Epithelial cell of alveolus of lung (primary cell): ENCODE results near the gene PATE2. TPM values are rescaled to one million over a fixed set of nuclear protein-coding genes. Genes with fewer than 3 reads are reported as not detected.

Source experiments
- total RNA-seq: library from RNA; depleted of rRNA; stranded (reverse); fragments of >200 nt; gene quantifications from 2 replicates; pipeline ENCODE4 v1.2.1, GENCODE V29; 2015

The PATE2 gene
- total RNA-seq: not detected in 2 replicates

DNA sequence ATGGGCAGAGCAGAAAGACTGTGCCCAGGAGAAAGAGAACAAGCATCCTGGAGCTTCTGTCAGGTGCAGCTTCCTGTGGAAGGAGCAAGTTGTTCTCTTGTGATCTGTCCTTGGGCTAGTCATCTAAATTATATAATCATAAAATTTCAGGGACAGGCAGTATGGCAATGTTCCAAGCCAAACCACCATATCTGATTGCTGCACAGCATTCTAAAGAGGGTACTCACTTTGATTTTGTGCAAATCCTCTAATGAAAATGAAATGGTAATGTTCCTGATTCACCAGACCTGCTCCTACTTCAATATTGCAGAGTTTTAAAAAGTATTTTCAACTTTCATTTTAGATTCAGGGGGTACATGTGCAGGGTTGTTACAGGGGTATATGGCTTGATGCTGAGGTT lies at the start of gene PATE2:
TSS of gene PATE2 (minus strand) at position 101 of the 400 bp plus-strand sequence. CDS start at position 46, 55 bp downstream.

DNA sequence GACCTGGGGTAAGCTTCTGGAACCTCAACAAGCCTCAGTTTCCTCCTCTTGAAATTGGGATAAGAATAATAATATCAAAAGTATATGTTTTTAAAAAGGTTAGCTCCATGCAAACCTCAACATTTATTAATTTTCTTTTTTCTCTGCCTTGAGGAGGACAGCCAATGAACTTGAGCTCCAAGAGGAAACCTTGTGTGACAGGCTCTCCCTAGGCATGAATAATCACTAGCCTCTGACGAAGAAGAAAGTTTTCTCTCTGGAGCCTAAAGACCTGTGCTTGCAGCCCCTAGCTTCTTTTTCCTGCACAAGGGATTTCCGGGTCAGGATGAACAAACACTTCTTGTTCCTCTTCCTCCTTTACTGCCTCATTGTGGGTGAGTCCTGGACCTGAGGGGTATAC lies 9.2 kb upstream of the PATE2 start, which contains the start of gene PATE3:
TSS of gene PATE3 (plus strand) at position 301 of the 400 bp plus-strand sequence. CDS start at position 326, 25 bp downstream.

DNA sequence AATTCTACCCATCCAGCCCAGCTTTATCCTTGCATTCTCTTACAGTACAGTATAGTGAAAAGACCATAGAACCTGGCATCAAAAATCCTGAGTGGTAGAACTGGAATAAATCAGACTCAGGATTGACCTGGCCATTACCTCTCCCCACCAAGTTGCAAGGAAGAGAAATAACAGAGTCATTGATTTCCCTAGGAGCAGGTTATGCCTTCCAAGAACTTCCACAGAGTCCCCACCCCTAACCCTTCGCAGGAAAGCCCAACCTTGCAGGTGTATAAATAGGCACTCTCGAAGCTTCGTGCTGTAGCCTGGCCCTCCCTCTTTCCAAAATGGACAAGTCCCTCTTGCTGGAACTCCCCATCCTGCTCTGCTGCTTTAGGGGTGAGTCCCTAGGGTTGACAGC lies 32.6 kb downstream of the PATE2 start, which contains the start of gene PATE1:
TSS of gene PATE1 (plus strand) at position 301 of the 400 bp plus-strand sequence. CDS start at position 327, 26 bp downstream.

Other genes with a start within 250 kb of the PATE2 start
- gene EI24, start 209.4 kb downstream of the PATE2 start, total RNA-seq: 93.3 and 107 TPM in 2 replicates
- gene STT3A, start 186.0 kb downstream of the PATE2 start, total RNA-seq: 78.6 and 248 TPM in 2 replicates
- gene CHEK1, start 153.7 kb downstream of the PATE2 start, total RNA-seq: 18.8 and 26.2 TPM in 2 replicates
- not detected in 2 replicates for gene ACRV1, start 98.0 kb downstream of the PATE2 start, total RNA-seq
- not detected in 2 replicates for gene PATE1, start 32.5 kb downstream of the PATE2 start, total RNA-seq
- gene PATE3, start 9.3 kb upstream of the PATE2 start, total RNA-seq: not detected in 2 replicates
- not detected in 2 replicates for gene PATE4, start 54.5 kb upstream of the PATE2 start, total RNA-seq
- 4.4 and 8.3 TPM in 2 replicates for gene HYLS1, start 108.8 kb upstream of the PATE2 start, total RNA-seq
- gene PUS3, start 124.4 kb upstream of the PATE2 start, total RNA-seq: 8.1 and 22.2 TPM in 2 replicates
- not detected in 2 replicates for gene DDX25, start 125.7 kb upstream of the PATE2 start, total RNA-seq
- not detected in 2 replicates for gene VSIG10L2, start 167.2 kb upstream of the PATE2 start, total RNA-seq